Liver (tissue), 9 donors: ENCODE results near the gene PRR20G. TPM values are rescaled to one million over a fixed set of nuclear protein-coding genes. Genes with fewer than 3 reads are reported as not detected.

ENCODE experiments used
- DNase-seq: peaks from one replicate; pipeline ENCODE4 v3.0.0-alpha.2; 2017; ENCODE audit warnings: low spot score
- H3K27ac ChIP-seq, 2 donors: one replicate each; pipeline ENCODE4 v1.7.0; 2013; ENCODE audit warnings: inconsistent platforms in 2 of 2, low read length in 2 of 2, control low read depth in 1 of 2, low read depth in 1 of 2, mild to moderate bottlenecking in 1 of 2
- H3K27me3 ChIP-seq, 4 donors: one replicate each; pipeline versions ENCODE4 v1.6.1 to v1.7.0; 2013; ENCODE audit warnings: low read length in 3 of 4, inconsistent platforms in 1 of 4, mild to moderate bottlenecking in 1 of 4, moderate library complexity in 1 of 4; ENCODE audit not compliant: control insufficient read depth in 4 of 4, insufficient read depth in 4 of 4
- H3K36me3 ChIP-seq, 4 donors: one replicate each; pipeline versions ENCODE4 v1.6.1 to v1.7.0; 2013; ENCODE audit warnings: low read length in 3 of 4, mild to moderate bottlenecking in 3 of 4, low read depth in 1 of 4, moderate library complexity in 1 of 4; ENCODE audit not compliant: control insufficient read depth in 4 of 4, insufficient read depth in 3 of 4
- H3K4me1 ChIP-seq, 4 donors: one replicate each; pipeline versions ENCODE4 v1.6.1 to v1.7.0; 2013; ENCODE audit warnings: low read length in 3 of 4, mild to moderate bottlenecking in 3 of 4, moderate library complexity in 1 of 4; ENCODE audit not compliant: control insufficient read depth in 4 of 4, insufficient read depth in 4 of 4
- H3K4me3 ChIP-seq, 3 donors: one replicate each; pipeline versions ENCODE4 v1.6.1 to v1.7.0; 2013; ENCODE audit warnings: low read length in 3 of 3, control low read depth in 1 of 3, low read depth in 1 of 3, mild to moderate bottlenecking in 1 of 3
- H3K9ac ChIP-seq, 2 donors: one replicate each; pipeline ENCODE4 v1.7.0; 2013; ENCODE audit warnings: low read length in 2 of 2, mild to moderate bottlenecking in 2 of 2, moderate library complexity in 2 of 2, control low read depth in 1 of 2, low read depth in 1 of 2
- H3K9me3 ChIP-seq, 4 donors: one replicate each; pipeline versions ENCODE4 v1.6.1 to v1.7.0; 2013; ENCODE audit warnings: low read length in 3 of 4; ENCODE audit not compliant: control insufficient read depth in 4 of 4
- EGR1 ChIP-seq, 2 donors: IDR thresholded peaks; 2 replicates each; pipeline ENCODE4 v1.6.1; 2016 to 2018; ENCODE audit warnings: antibody characterized with exemption in 2 of 2, low read depth in 2 of 2
- FOXA1 ChIP-seq: IDR thresholded peaks from 2 replicates; pipeline ENCODE4 v1.6.1; 2016; ENCODE audit warnings: antibody characterized with exemption
- FOXA2 ChIP-seq: IDR thresholded peaks from 2 replicates; pipeline ENCODE4 v1.6.1; 2016; ENCODE audit warnings: antibody characterized with exemption
- GABPA ChIP-seq, 2 donors: IDR thresholded peaks in 1 of 2; conservative IDR thresholded peaks in 1 of 2; 2 replicates each; pipeline ENCODE4 v1.6.1; 2016; ENCODE audit warnings: antibody characterized with exemption in 2 of 2, mild to moderate bottlenecking in 1 of 2, moderate library complexity in 1 of 2
- HNF4A ChIP-seq, 2 donors: conservative IDR thresholded peaks; 2 replicates each; pipeline ENCODE4 v1.6.1; 2016; ENCODE audit warnings: antibody characterized with exemption in 2 of 2, mild to moderate bottlenecking in 2 of 2
- HNF4G ChIP-seq: IDR thresholded peaks from 2 replicates; pipeline ENCODE4 v1.6.1; 2016; ENCODE audit warnings: antibody characterized with exemption
- JUND ChIP-seq, 2 donors: IDR thresholded peaks; 2 replicates each; pipeline ENCODE4 v1.6.1; 2016; ENCODE audit warnings: antibody characterized with exemption in 2 of 2
- MAX ChIP-seq: IDR thresholded peaks from 2 replicates; pipeline ENCODE4 v1.6.1; 2016; ENCODE audit warnings: antibody characterized with exemption
- NR2F2 ChIP-seq: IDR thresholded peaks from 2 replicates; pipeline ENCODE4 v1.6.1; 2016; ENCODE audit warnings: antibody characterized with exemption
- RXRA ChIP-seq, 2 donors: IDR thresholded peaks; 2 replicates each; pipeline ENCODE4 v1.6.1; 2017 to 2018; ENCODE audit warnings: antibody characterized with exemption in 2 of 2, mild to moderate bottlenecking in 1 of 2
- TAF1 ChIP-seq: conservative IDR thresholded peaks from 2 replicates; pipeline ENCODE4 v1.6.1; 2016; ENCODE audit warnings: antibody characterized with exemption, mild to moderate bottlenecking
- YY1 ChIP-seq: IDR thresholded peaks from 2 replicates; pipeline ENCODE4 v1.6.1; 2016; ENCODE audit warnings: antibody characterized with exemption, mild to moderate bottlenecking
- ZBTB33 ChIP-seq: IDR thresholded peaks from 2 replicates; pipeline ENCODE4 v1.6.1; 2016; ENCODE audit warnings: antibody characterized with exemption
- WGBS: extraction: QIAGEN DNeasy Blood & Tissue Kit; methylation state at CpG from one replicate; pipeline ENCODE4 v1.1.7; 2013; 5-methylcytosine and 5-hydroxymethylcytosine counted together
- polyA plus RNA-seq, 2 donors: library from polyadenylated mRNA; stranded (reverse) in 1 of 2; unstranded in 1 of 2; fragments of 200-250 nt in 1 of 2; fragments of >200 nt in 1 of 2; fragmentation: Nextera tagmentation in 1 of 2; extraction: Ambion mirVana in 1 of 2; gene quantifications; one replicate each; pipeline versions ENCODE4 v1.2.1 to v1.2.3, GENCODE V29; 2013 to 2015
- total RNA-seq, 2 donors: library from RNA; depleted of rRNA; stranded (reverse); fragments of >200 nt; gene quantifications; one replicate each; pipeline ENCODE4 v1.2.3, GENCODE V29; 2014
- TF ChIP-seq, protein P1 (sequence below): IDR thresholded peaks from 2 replicates; pipeline ENCODE4 v1.6.1; 2016; ENCODE audit warnings: antibody characterized with exemption, mild to moderate bottlenecking
- TF ChIP-seq, protein P2 (sequence below): fragments of 150-350 bp; IDR thresholded peaks from 2 replicates; pipeline ENCODE4 v1.5.1; 2017; ENCODE audit warnings: improper control_type of control experiment, low read depth, low read length; ENCODE audit not compliant: missing input control
- donor health status: healthy.
- donor health status: healthy.
- donor health status: healthy.
- donor health status: healthy.
- donor health status: healthy.

Gene PRR20G
- total and polyA plus RNA-seq, 4 donors = not detected

- no peaks in the 10 kb centered on the region for H3K9me3 ChIP-seq
- 77% methylated on average over 7 of the region's 7 CpGs for WGBS
- no peaks in the 10 kb centered on the region for H3K36me3 ChIP-seq
- no peak for DNase-seq
- no peak overlapping the region for H3K9ac ChIP-seq
- no peaks in the 10 kb centered on the region for H3K4me1 ChIP-seq
- no peaks in the 10 kb centered on the region for H3K27me3 ChIP-seq
- no peak overlapping the region for H3K27ac ChIP-seq
- no peak overlapping the region for H3K4me3 ChIP-seq
- TF ChIP-seq ZBTB33 = no peak
- TF ChIP-seq, protein P1, sequence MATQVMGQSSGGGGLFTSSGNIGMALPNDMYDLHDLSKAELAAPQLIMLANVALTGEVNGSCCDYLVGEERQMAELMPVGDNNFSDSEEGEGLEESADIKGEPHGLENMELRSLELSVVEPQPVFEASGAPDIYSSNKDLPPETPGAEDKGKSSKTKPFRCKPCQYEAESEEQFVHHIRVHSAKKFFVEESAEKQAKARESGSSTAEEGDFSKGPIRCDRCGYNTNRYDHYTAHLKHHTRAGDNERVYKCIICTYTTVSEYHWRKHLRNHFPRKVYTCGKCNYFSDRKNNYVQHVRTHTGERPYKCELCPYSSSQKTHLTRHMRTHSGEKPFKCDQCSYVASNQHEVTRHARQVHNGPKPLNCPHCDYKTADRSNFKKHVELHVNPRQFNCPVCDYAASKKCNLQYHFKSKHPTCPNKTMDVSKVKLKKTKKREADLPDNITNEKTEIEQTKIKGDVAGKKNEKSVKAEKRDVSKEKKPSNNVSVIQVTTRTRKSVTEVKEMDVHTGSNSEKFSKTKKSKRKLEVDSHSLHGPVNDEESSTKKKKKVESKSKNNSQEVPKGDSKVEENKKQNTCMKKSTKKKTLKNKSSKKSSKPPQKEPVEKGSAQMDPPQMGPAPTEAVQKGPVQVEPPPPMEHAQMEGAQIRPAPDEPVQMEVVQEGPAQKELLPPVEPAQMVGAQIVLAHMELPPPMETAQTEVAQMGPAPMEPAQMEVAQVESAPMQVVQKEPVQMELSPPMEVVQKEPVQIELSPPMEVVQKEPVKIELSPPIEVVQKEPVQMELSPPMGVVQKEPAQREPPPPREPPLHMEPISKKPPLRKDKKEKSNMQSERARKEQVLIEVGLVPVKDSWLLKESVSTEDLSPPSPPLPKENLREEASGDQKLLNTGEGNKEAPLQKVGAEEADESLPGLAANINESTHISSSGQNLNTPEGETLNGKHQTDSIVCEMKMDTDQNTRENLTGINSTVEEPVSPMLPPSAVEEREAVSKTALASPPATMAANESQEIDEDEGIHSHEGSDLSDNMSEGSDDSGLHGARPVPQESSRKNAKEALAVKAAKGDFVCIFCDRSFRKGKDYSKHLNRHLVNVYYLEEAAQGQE = no peak
- TF ChIP-seq, protein P2, sequence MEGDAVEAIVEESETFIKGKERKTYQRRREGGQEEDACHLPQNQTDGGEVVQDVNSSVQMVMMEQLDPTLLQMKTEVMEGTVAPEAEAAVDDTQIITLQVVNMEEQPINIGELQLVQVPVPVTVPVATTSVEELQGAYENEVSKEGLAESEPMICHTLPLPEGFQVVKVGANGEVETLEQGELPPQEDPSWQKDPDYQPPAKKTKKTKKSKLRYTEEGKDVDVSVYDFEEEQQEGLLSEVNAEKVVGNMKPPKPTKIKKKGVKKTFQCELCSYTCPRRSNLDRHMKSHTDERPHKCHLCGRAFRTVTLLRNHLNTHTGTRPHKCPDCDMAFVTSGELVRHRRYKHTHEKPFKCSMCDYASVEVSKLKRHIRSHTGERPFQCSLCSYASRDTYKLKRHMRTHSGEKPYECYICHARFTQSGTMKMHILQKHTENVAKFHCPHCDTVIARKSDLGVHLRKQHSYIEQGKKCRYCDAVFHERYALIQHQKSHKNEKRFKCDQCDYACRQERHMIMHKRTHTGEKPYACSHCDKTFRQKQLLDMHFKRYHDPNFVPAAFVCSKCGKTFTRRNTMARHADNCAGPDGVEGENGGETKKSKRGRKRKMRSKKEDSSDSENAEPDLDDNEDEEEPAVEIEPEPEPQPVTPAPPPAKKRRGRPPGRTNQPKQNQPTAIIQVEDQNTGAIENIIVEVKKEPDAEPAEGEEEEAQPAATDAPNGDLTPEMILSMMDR = no peak
- TF ChIP-seq MAX = no peak
- no peak for TF ChIP-seq GABPA (IDR thresholded peaks at IDR 0.05 in 1 of 2, conservative IDR thresholded peaks at IDR 0.05 in 1 of 2)
- TF ChIP-seq YY1 = no peak
- no peak for TF ChIP-seq FOXA1
- TF ChIP-seq JUND (IDR thresholded peaks at IDR 0.05) = no peak
- TF ChIP-seq TAF1 = no peak
- no peak for TF ChIP-seq HNF4G
Observed at GRCh38 chr3:127261925-127262324, 25.9 kb downstream of the PRR20G start.

GRCh38 chr3:127260826-127261555 is 26.9 kb downstream of the PRR20G start:
- no peaks in the 10 kb centered on the region for H3K4me1 ChIP-seq
- no peak overlapping the region for H3K27ac ChIP-seq
- H3K9ac ChIP-seq = no peak overlapping the region
- 77% methylated on average over 6 of the region's 6 CpGs for WGBS
- H3K9me3 ChIP-seq = no peaks in the 10 kb centered on the region
- H3K27me3 ChIP-seq = no peaks in the 10 kb centered on the region
- no peak overlapping the region for H3K4me3 ChIP-seq
- H3K36me3 ChIP-seq = no peaks in the 10 kb centered on the region
- no peak for DNase-seq
- TF ChIP-seq NR2F2 = no peak
- TF ChIP-seq RXRA (IDR thresholded peaks at IDR 0.05) = no peak
- no peak for TF ChIP-seq EGR1 (IDR thresholded peaks at IDR 0.05; ENCODE audit: low read depth in 2 of 2)
- TF ChIP-seq FOXA2 = no peak
- no peak for TF ChIP-seq JUND (IDR thresholded peaks at IDR 0.05)
- TF ChIP-seq, protein P2 = no peak
- TF ChIP-seq, protein P1 = no peak
- no peak for TF ChIP-seq FOXA1
- TF ChIP-seq TAF1 = no peak
- no peak for TF ChIP-seq HNF4A (conservative IDR thresholded peaks at IDR 0.05)
